ENCODE data around the gene MAN2B2.

The MAN2B2 gene

GRCh38 chr4:6568148-6568547 is 6.8 kb upstream of the MAN2B2 start:
- no peak for DNase-seq (ENCODE audit: low read depth)

- DNase-seq (ENCODE audit: low read depth) = no peak
Measured at GRCh38 chr4:6568689-6569332, 6.2 kb upstream of the MAN2B2 start.

GRCh38 chr4:6571608-6572007 is 3.4 kb upstream of the MAN2B2 start:
- DNase-seq (ENCODE audit: low read depth) = no peak

- DNase-seq (ENCODE audit: low read depth) = no peak
Measured at GRCh38 chr4:6573551-6573950, 1.4 kb upstream of the MAN2B2 start.

GRCh38 chr4:6573986-6574746 is 823 bp upstream of the MAN2B2 start:
- DNase-seq (ENCODE audit: low read depth) = no peak

- DNase-seq (ENCODE audit: low read depth) = no peak
Measured at GRCh38 chr4:6575503-6576240, 683 bp downstream of the MAN2B2 start.

- DNase-seq (ENCODE audit: low read depth) = no peak
Measured at GRCh38 chr4:6576512-6576911, 1.5 kb downstream of the MAN2B2 start.

GRCh38 chr4:6576932-6577331 is 1.9 kb downstream of the MAN2B2 start:
- no peak for DNase-seq (ENCODE audit: low read depth)

GRCh38 chr4:6577409-6577808 is 2.4 kb downstream of the MAN2B2 start:
- DNase-seq (ENCODE audit: low read depth) = no peak

GRCh38 chr4:6578221-6578620 is 3.2 kb downstream of the MAN2B2 start:
- DNase-seq (ENCODE audit: low read depth) = no peak

- no peak for DNase-seq (ENCODE audit: low read depth)
Measured at GRCh38 chr4:6580353-6580752, 5.4 kb downstream of the MAN2B2 start.

GRCh38 chr4:6581566-6582121 is 6.7 kb downstream of the MAN2B2 start:
- DNase-seq (ENCODE audit: low read depth) = no peak

- no peak for DNase-seq (ENCODE audit: low read depth)
Measured at GRCh38 chr4:6582889-6583490, 8.0 kb downstream of the MAN2B2 start.

- DNase-seq (ENCODE audit: low read depth) = no peak
Measured at GRCh38 chr4:6584865-6585264, 9.9 kb downstream of the MAN2B2 start.

- no peak for DNase-seq (ENCODE audit: low read depth)
Measured at GRCh38 chr4:6586715-6587325, 11.8 kb downstream of the MAN2B2 start.

GRCh38 chr4:6589444-6589843 is 14.5 kb downstream of the MAN2B2 start:
- DNase-seq (ENCODE audit: low read depth) = no peak

GRCh38 chr4:6591313-6591712 is 16.3 kb downstream of the MAN2B2 start:
- no peak for DNase-seq (ENCODE audit: low read depth)

GRCh38 chr4:6591781-6592180 is 16.8 kb downstream of the MAN2B2 start:
- no peak for DNase-seq (ENCODE audit: low read depth)

GRCh38 chr4:6592804-6593563 is 18.0 kb downstream of the MAN2B2 start:
- no peak for DNase-seq (ENCODE audit: low read depth)

GRCh38 chr4:6594341-6594740 is 19.4 kb downstream of the MAN2B2 start:
- no peak for DNase-seq (ENCODE audit: low read depth)

GRCh38 chr4:6594826-6595355 is 19.9 kb downstream of the MAN2B2 start:
- no peak for DNase-seq (ENCODE audit: low read depth)

Data from stimulated activated CD8-positive, alpha-beta memory T cell treated with anti-CD3 and anti-CD28 coated beads, Interleukin-12 subunit alpha, Interleukin-12 subunit beta, amount 100 ng/mL, for 1 hour (primary cell).